ENCODE measurements around the gene CBLN4. TPM values are rescaled to one million over a fixed set of nuclear protein-coding genes. Genes with fewer than 3 reads are reported as not detected.

The CBLN4 gene
- total RNA-seq, 1 experiment from 2014 or later, result not detected

DNA sequence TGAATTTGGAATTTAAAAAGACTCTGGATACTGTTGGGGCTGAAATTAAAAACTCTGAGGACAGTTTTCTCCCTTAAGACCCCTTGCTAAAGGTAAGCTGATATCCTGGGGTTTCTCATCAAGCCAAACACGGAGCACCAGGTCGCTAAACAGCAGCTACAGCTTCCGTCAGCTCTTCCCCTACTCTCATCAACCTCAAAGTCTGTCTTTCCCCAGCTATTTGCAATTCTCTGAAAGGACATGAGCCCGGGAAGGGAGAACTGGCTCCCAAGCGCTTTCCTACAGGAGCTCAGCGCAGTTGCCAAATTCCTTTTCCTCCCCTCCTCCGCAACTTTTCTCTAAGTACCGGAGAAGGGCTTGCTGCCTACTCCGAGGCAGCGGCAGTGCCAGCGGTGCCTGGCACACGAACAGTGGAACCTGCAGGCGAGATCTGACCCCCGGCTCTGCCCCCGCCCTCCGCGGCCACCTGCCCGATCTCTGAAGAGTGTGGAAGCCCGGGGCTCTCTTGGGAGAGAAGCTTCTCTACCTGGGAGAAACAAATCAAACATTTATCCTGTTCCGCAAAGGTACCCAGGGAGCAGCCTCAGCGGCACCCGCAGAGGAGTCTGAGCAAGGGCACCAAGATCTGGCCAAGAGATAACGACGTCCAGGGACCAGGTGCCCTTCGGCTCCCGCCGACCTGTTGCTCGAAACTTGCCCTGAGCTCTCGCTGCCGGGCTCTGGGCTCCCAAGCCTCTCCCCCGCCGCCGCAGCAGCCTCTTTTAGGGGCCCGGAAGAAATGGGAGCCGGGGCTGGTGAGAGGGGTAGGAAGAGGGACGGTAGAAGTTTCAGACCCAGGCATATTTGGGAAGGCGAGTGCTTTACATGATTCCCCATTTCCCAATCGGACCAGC, 2.2 kb downstream of the CBLN4 start:
- peaks cover 63% of the 10 kb centered on the region for H3K9me3 Mint-ChIP-seq
- no peak for ATAC-seq
- no peak for TF ChIP-seq ZNF219 (CRISPR knock-in tag; IDR thresholded peaks at IDR 0.05; ENCODE audit: borderline replicate concordance)
- no peak for TF ChIP-seq FOXK1 (CRISPR knock-in tag; IDR thresholded peaks at IDR 0.05)
- TF ChIP-seq, protein P1, sequence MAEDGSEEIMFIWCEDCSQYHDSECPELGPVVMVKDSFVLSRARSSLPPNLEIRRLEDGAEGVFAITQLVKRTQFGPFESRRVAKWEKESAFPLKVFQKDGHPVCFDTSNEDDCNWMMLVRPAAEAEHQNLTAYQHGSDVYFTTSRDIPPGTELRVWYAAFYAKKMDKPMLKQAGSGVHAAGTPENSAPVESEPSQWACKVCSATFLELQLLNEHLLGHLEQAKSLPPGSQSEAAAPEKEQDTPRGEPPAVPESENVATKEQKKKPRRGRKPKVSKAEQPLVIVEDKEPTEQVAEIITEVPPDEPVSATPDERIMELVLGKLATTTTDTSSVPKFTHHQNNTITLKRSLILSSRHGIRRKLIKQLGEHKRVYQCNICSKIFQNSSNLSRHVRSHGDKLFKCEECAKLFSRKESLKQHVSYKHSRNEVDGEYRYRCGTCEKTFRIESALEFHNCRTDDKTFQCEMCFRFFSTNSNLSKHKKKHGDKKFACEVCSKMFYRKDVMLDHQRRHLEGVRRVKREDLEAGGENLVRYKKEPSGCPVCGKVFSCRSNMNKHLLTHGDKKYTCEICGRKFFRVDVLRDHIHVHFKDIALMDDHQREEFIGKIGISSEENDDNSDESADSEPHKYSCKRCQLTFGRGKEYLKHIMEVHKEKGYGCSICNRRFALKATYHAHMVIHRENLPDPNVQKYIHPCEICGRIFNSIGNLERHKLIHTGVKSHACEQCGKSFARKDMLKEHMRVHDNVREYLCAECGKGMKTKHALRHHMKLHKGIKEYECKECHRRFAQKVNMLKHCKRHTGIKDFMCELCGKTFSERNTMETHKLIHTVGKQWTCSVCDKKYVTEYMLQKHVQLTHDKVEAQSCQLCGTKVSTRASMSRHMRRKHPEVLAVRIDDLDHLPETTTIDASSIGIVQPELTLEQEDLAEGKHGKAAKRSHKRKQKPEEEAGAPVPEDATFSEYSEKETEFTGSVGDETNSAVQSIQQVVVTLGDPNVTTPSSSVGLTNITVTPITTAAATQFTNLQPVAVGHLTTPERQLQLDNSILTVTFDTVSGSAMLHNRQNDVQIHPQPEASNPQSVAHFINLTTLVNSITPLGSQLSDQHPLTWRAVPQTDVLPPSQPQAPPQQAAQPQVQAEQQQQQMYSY (CRISPR knock-in tag; IDR thresholded peaks at IDR 0.05), result no peak
- no peak for TF ChIP-seq PRRX2 (CRISPR knock-in tag; IDR thresholded peaks at IDR 0.05)
- TF ChIP-seq, protein P2, sequence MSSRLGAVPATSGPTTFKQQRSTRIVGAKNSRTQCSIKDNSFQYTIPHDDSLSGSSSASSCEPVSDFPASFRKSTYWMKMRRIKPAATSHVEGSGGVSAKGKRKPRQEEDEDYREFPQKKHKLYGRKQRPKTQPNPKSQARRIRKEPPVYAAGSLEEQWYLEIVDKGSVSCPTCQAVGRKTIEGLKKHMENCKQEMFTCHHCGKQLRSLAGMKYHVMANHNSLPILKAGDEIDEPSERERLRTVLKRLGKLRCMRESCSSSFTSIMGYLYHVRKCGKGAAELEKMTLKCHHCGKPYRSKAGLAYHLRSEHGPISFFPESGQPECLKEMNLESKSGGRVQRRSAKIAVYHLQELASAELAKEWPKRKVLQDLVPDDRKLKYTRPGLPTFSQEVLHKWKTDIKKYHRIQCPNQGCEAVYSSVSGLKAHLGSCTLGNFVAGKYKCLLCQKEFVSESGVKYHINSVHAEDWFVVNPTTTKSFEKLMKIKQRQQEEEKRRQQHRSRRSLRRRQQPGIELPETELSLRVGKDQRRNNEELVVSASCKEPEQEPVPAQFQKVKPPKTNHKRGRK (CRISPR knock-in tag; IDR thresholded peaks at IDR 0.05; ENCODE audit: borderline replicate concordance), result no peak
- no peak for TF ChIP-seq ZNF416 (CRISPR knock-in tag; IDR thresholded peaks at IDR 0.05)
- no peak for TF ChIP-seq NFYB (CRISPR knock-in tag; conservative IDR thresholded peaks at IDR 0.05; ENCODE audit: low read depth)
- TF ChIP-seq NR3C1 (CRISPR knock-in tag; conservative IDR thresholded peaks at IDR 0.05; ENCODE audit: low read depth), result no peak
- TF ChIP-seq ZNF317 (CRISPR knock-in tag; IDR thresholded peaks at IDR 0.05; ENCODE audit: borderline replicate concordance, low read depth), result no peak
- no peak for TF ChIP-seq ZNF671 (CRISPR knock-in tag; IDR thresholded peaks at IDR 0.05)
- TF ChIP-seq, protein P3, sequence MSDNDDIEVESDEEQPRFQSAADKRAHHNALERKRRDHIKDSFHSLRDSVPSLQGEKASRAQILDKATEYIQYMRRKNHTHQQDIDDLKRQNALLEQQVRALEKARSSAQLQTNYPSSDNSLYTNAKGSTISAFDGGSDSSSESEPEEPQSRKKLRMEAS (CRISPR knock-in tag; IDR thresholded peaks at IDR 0.05), result no peak
- TF ChIP-seq, protein P4, sequence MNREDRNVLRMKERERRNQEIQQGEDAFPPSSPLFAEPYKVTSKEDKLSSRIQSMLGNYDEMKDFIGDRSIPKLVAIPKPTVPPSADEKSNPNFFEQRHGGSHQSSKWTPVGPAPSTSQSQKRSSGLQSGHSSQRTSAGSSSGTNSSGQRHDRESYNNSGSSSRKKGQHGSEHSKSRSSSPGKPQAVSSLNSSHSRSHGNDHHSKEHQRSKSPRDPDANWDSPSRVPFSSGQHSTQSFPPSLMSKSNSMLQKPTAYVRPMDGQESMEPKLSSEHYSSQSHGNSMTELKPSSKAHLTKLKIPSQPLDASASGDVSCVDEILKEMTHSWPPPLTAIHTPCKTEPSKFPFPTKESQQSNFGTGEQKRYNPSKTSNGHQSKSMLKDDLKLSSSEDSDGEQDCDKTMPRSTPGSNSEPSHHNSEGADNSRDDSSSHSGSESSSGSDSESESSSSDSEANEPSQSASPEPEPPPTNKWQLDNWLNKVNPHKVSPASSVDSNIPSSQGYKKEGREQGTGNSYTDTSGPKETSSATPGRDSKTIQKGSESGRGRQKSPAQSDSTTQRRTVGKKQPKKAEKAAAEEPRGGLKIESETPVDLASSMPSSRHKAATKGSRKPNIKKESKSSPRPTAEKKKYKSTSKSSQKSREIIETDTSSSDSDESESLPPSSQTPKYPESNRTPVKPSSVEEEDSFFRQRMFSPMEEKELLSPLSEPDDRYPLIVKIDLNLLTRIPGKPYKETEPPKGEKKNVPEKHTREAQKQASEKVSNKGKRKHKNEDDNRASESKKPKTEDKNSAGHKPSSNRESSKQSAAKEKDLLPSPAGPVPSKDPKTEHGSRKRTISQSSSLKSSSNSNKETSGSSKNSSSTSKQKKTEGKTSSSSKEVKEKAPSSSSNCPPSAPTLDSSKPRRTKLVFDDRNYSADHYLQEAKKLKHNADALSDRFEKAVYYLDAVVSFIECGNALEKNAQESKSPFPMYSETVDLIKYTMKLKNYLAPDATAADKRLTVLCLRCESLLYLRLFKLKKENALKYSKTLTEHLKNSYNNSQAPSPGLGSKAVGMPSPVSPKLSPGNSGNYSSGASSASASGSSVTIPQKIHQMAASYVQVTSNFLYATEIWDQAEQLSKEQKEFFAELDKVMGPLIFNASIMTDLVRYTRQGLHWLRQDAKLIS (CRISPR knock-in tag; IDR thresholded peaks at IDR 0.05; ENCODE audit: borderline replicate concordance), result no peak
- no peak for TF ChIP-seq RORB (CRISPR knock-in tag; IDR thresholded peaks at IDR 0.05)
- no peak for TF ChIP-seq ZNF396 (CRISPR knock-in tag; IDR thresholded peaks at IDR 0.05; ENCODE audit: borderline replicate concordance)
- no peak for TF ChIP-seq ETV6 (CRISPR knock-in tag; IDR thresholded peaks at IDR 0.05)
- TF ChIP-seq KAT7 (CRISPR knock-in tag; IDR thresholded peaks at IDR 0.05; ENCODE audit: borderline replicate concordance), result no peak
- TF ChIP-seq, protein P5, sequence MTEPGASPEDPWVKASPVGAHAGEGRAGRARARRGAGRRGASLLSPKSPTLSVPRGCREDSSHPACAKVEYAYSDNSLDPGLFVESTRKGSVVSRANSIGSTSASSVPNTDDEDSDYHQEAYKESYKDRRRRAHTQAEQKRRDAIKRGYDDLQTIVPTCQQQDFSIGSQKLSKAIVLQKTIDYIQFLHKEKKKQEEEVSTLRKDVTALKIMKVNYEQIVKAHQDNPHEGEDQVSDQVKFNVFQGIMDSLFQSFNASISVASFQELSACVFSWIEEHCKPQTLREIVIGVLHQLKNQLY (CRISPR knock-in tag; IDR thresholded peaks at IDR 0.05), result no peak
- TF ChIP-seq, protein P6, sequence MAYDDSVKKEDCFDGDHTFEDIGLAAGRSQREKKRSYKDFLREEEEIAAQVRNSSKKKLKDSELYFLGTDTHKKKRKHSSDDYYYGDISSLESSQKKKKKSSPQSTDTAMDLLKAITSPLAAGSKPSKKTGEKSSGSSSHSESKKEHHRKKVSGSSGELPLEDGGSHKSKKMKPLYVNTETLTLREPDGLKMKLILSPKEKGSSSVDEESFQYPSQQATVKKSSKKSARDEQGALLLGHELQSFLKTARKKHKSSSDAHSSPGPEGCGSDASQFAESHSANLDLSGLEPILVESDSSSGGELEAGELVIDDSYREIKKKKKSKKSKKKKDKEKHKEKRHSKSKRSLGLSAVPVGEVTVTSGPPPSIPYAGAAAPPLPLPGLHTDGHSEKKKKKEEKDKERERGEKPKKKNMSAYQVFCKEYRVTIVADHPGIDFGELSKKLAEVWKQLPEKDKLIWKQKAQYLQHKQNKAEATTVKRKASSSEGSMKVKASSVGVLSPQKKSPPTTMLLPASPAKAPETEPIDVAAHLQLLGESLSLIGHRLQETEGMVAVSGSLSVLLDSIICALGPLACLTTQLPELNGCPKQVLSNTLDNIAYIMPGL (CRISPR knock-in tag; IDR thresholded peaks at IDR 0.05), result no peak

More for the DNA sequence above, 2.2 kb downstream of the CBLN4 start:
- H3K27ac Mint-ChIP-seq, result no peak overlapping the region
- peaks cover 15% of the 10 kb centered on the region for H3K27me3 Mint-ChIP-seq (ENCODE audit: low read depth)
- no peak for DNase-seq (ENCODE audit: low spot score)
- POLR2A ChIA-PET, result no interaction called here
- CTCF ChIA-PET, result no interaction called here
- no peak overlapping the region for H3K4me3 Mint-ChIP-seq
- no peaks in the 10 kb centered on the region for H3K4me1 Mint-ChIP-seq
- peaks cover 59% of the 10 kb centered on the region for H3K36me3 Mint-ChIP-seq

All from WTC11 (cell line).